GM12892 (cell line): Measurements from ENCODE around the gene NANOS2.

Experiments used
- DNase-seq: peaks from one replicate; pipeline ENCODE4 v3.0.0; 2011; ENCODE audit not compliant: insufficient read length
- FAIRE-seq: peaks from 2 replicates; lab custom pipeline; 2011; peaks lifted over from hg19 to GRCh38; lab: Jason Lieb, UNC
- POLR2A ChIP-seq: IDR thresholded peaks from 2 replicates; pipeline ENCODE4 v1.6.1; 2011; ENCODE audit warnings: low read depth, low read length, control low read depth
- POLR2AphosphoS5 ChIP-seq: IDR thresholded peaks from 2 replicates; pipeline ENCODE4 v1.6.1; 2011; ENCODE audit warnings: low read depth, low read length, control low read depth
- TAF1 ChIP-seq: IDR thresholded peaks from 2 replicates; pipeline ENCODE4 v1.6.1; 2011; ENCODE audit warnings: low read depth, mild to moderate bottlenecking, control low read depth, low read length, borderline replicate concordance

Gene NANOS2

DNA sequence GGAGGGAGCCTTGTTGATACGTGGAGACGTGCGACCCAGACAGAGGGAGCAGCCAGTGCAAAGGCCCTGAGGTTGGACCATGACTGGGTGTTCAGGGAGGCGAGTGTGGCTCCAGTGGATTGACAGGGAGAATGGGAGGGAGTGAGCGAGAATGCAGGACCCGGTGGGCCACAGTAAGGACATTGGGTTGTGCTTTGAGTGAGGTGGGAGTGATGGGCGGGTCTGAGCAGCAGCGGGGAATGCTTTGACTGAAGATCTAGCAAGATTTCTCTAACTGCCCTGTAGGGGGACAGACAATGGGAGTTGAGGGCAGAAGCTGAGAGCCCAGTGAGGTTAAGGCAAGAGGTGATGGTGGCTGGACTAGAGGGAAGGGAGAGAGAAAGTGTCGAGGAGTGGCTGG is 7.7 kb upstream of the NANOS2 start:
- FAIRE-seq (no peak), DNase-seq (no peak)
- TF ChIP-seq TAF1, result no peak
- TF ChIP-seq POLR2A, result no peak
- no peak for TF ChIP-seq POLR2AphosphoS5

DNA sequence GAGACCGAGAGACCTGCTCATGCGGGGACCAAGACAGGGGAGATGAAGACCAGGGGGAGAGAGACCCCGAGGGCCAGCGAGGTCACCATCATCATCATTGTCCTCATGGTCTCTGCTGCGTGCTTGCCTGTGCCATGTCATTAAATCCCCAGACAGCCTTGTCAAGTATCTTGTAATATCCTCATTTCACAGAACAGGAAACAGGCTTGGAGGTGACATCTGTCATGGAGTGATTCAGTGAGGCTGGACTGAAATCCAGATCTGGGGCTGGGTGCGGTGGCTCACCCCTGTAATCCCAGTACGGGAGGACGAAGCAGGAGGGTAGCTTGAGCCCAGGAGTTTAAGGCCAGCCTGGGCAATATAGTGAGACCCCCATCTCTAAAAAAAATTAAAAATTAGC is 5.9 kb upstream of the NANOS2 start:
- no peak for FAIRE-seq
- TF ChIP-seq TAF1 (no peak), POLR2A (no peak), POLR2AphosphoS5 (no peak)
- no peak for DNase-seq

- DNase-seq, result no peak
- TF ChIP-seq TAF1 (no peak), POLR2AphosphoS5 (no peak), POLR2A (no peak)
- no peak for FAIRE-seq
These were observed 5.1 kb upstream of the NANOS2 start for GRCh38 chr19:45919678-45920077.

DNA sequence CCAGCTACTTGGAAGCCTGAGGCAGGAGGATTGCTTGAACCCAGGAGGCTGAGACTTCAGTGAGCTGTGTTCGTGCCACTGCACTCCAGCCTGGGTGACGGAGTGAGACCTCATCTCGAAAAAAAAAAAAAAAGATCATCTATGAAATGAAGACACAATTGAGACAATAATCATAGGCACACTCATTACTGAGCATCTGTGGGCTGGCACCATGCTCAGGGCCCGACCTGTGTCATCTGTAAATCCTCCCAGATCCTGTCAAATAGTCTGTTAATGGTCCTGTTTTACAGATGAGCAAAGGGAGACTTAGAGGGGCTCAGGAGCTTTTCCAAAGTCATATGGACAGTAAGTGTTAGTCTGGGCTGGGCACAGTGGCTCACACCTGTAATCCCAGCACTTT is 4.1 kb upstream of the NANOS2 start:
- DNase-seq, result no peak
- no peak for TF ChIP-seq TAF1
- FAIRE-seq, result no peak

- TF ChIP-seq POLR2A (no peak), POLR2AphosphoS5 (no peak), TAF1 (no peak)
- FAIRE-seq (no peak), DNase-seq (no peak)
These were observed 3.0 kb upstream of the NANOS2 start for GRCh38 chr19:45917421-45918091.

GRCh38 chr19:45911291-45911690 is 3.3 kb downstream of the NANOS2 start:
- no peak for DNase-seq
- FAIRE-seq, result no peak
- TF ChIP-seq POLR2AphosphoS5, result no peak
- TF ChIP-seq TAF1, result no peak
- TF ChIP-seq POLR2A, result no peak

DNA sequence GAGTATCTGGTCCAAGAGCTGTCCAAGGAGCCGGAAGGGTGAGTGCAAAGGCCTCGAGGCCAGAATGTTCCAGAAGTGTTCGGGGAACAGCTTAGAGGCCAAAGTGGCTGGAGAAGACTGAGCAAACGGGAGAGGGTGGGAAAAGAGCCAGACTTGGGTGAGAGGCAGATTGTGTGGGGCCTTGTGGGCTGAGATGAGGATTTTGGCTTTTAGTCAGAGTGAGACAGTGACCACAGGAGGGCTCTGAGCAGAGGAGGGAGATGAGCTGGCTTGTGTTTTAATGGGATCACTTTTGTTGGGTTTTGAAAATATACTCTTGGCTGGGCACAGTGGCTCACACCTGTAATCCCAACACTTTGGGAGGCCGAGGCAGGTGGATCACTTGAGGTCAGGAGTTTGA is 5.6 kb downstream of the NANOS2 start:
- DNase-seq, result no peak
- TF ChIP-seq POLR2A, result no peak
- TF ChIP-seq POLR2AphosphoS5, result no peak
- TF ChIP-seq TAF1, result no peak
- FAIRE-seq, result no peak

GRCh38 chr19:45906221-45906620 is 8.4 kb downstream of the NANOS2 start:
- DNase-seq (no peak), FAIRE-seq (no peak)
- TF ChIP-seq POLR2A, result no peak
- TF ChIP-seq TAF1, result no peak
- no peak for TF ChIP-seq POLR2AphosphoS5

DNA sequence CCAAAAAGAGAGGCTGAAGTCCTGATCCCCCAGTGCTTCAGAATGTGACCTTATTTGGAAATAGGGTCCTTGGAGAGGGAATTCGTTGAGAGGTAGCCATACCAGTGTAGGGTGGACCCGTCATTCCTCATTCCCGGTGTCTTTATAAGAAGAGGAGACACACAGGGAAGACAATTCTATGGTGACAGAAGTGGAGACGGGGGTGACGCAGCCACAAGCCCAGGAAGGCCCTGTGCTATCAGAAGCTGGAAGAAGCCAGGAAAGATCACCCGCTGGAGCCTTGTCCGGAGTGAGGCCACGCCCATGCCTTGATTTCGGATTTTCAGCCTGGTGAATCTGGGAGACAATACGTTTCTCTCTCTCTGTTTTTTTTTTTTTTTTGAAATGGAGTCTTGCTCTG is 9.6 kb downstream of the NANOS2 start:
- TF ChIP-seq POLR2A (no peak), TAF1 (no peak), POLR2AphosphoS5 (no peak)
- no peak for DNase-seq
- FAIRE-seq, result no peak

DNA sequence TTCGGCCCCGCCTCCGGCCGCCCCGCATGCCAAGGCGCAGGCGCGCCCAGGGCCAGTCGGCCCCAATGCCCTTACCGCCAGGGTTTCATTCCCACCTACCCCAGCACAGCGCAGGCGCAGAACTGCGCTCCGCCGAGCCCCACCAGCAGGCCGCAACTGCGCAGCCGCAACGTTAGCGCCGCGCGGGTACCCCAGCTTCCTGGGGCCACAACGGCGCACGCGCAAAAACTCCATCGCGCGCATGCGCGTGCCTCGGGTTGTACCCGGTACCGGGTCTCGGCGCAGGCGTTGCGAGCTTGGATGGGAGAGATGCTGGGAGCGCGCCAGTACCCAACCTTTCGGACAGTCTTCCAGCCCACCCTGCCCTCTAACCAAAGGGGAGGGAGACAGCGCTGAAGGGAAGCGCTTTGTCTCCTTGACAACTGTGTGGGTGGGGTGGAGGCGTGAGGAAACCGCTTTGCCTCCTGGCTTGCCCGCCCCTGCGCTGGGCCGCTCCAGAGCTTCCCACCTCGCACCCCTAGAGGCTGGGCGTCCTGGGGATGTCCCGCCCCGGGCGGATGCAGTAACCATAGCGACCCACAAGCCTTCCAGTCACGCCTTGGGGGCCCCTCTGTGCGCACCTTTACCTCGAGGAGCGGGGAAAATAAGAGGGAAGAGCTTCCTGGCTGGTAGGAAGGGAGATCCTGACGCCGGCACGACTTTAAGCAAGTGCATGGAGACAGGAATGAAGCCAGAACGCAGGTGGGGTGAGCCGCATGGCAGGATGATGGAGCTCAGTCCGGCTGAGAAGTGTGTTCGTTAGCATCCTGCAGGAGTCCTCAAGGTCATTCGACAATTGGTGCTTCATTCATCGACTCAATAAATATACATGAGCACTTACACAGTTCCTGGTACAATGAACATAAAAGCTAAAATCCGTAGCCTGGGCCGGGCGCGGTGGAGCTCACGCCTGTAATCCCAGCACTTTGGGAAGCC is 11.6 kb downstream of the NANOS2 start:
- TF ChIP-seq POLR2A (peak; percentile 63; the same call in 1 of the 2 replicates), POLR2AphosphoS5 (peak; percentile 54; the same call in 1 of the 2 replicates), TAF1 (no peak)
- peak; percentile 100 for FAIRE-seq
- peak; percentile 100 for DNase-seq

DNA sequence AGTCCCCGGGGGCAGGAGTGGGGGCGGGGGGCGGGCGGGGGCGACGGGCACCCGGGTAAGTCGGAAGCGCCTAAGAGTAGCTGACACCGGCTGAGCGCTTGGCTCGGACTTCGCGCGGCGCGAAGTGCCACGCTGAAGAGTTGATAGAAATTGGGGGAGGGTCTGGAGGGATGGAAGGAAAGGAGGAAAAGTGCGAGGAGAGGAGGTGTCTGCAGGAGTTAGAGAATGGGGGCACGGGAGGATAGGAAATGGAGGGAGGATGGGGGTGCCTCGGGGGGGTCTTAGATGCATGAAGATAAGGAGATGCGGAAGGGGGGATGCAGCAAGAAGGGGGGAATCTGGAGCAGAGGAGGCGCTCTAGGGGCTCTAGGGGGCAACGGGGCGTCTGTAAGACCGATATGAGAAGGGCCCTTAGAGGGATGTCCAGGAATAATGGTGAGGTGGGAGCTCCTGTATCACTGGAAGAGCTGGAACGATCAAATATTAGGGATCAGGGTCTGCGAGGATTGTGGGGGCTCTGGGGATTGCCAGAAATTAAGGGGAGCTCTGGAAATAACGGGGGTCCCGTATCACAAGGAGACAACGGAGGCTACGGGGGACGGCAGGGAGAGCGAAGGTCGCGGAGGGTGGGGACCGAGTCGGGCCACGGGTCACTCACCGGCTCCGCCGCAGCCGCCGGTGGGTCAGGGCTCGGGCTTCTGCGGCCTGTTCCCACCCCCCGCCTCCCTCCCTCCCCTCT is 12.5 kb downstream of the NANOS2 start, which contains the start of gene MYPOP:
Gene MYPOP (minus strand): TSS at position 702 of the 739 bp plus-strand sequence. CDS start 840 bp downstream, outside the sequence.
- no peak for DNase-seq

More for the DNA sequence above, 12.5 kb downstream of the NANOS2 start, which contains the start of gene MYPOP:
- TF ChIP-seq TAF1 (no peak), POLR2AphosphoS5 (no peak), POLR2A (no peak)
- FAIRE-seq, result no peak
